HL-60 (cell line): ENCODE data around the gene PRRX1.

Experiments
- GABPA ChIP-seq: IDR thresholded peaks from 2 replicates; pipeline ENCODE4 v1.6.1; 2012; ENCODE audit warnings: low read depth
- POLR2AphosphoS5 ChIP-seq: IDR thresholded peaks from 2 replicates; pipeline ENCODE4 v1.6.1; 2012; ENCODE audit warnings: low read depth
- TF ChIP-seq, protein P1 (sequence below): IDR thresholded peaks from one replicate; pipeline ENCODE4 v1.5.1; 2011; ENCODE audit warnings: low read length, control low read depth, inconsistent platforms; ENCODE audit not compliant: insufficient read depth
- TF ChIP-seq, protein P2 (sequence below): IDR thresholded peaks from 2 replicates; pipeline ENCODE4 v1.6.1; 2012; ENCODE audit warnings: low read depth; ENCODE audit not compliant: insufficient replicate concordance

DNA sequence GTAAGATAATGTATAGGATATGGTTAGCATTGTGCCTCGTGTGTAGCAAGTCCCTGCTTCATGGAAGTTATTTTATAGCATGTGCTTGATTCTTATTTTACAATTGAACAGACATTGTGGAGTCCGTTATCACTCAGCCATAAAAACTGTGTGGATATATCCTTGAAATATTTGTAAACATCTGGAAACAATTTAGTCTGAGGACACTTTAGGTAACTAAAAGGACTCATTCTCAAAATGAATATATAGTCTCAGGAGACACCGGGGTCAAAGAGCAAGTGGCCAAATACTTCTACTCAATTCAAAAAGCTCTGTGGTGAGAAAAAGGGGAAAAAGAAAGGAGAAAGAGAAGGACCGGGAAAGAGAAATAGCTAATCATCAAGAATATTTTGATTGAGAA is 23.7 kb downstream of the PRRX1 start:
- TF ChIP-seq, protein P1, sequence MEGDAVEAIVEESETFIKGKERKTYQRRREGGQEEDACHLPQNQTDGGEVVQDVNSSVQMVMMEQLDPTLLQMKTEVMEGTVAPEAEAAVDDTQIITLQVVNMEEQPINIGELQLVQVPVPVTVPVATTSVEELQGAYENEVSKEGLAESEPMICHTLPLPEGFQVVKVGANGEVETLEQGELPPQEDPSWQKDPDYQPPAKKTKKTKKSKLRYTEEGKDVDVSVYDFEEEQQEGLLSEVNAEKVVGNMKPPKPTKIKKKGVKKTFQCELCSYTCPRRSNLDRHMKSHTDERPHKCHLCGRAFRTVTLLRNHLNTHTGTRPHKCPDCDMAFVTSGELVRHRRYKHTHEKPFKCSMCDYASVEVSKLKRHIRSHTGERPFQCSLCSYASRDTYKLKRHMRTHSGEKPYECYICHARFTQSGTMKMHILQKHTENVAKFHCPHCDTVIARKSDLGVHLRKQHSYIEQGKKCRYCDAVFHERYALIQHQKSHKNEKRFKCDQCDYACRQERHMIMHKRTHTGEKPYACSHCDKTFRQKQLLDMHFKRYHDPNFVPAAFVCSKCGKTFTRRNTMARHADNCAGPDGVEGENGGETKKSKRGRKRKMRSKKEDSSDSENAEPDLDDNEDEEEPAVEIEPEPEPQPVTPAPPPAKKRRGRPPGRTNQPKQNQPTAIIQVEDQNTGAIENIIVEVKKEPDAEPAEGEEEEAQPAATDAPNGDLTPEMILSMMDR = no peak
- TF ChIP-seq GABPA = no peak
- no peak for TF ChIP-seq POLR2AphosphoS5
- TF ChIP-seq, protein P2, sequence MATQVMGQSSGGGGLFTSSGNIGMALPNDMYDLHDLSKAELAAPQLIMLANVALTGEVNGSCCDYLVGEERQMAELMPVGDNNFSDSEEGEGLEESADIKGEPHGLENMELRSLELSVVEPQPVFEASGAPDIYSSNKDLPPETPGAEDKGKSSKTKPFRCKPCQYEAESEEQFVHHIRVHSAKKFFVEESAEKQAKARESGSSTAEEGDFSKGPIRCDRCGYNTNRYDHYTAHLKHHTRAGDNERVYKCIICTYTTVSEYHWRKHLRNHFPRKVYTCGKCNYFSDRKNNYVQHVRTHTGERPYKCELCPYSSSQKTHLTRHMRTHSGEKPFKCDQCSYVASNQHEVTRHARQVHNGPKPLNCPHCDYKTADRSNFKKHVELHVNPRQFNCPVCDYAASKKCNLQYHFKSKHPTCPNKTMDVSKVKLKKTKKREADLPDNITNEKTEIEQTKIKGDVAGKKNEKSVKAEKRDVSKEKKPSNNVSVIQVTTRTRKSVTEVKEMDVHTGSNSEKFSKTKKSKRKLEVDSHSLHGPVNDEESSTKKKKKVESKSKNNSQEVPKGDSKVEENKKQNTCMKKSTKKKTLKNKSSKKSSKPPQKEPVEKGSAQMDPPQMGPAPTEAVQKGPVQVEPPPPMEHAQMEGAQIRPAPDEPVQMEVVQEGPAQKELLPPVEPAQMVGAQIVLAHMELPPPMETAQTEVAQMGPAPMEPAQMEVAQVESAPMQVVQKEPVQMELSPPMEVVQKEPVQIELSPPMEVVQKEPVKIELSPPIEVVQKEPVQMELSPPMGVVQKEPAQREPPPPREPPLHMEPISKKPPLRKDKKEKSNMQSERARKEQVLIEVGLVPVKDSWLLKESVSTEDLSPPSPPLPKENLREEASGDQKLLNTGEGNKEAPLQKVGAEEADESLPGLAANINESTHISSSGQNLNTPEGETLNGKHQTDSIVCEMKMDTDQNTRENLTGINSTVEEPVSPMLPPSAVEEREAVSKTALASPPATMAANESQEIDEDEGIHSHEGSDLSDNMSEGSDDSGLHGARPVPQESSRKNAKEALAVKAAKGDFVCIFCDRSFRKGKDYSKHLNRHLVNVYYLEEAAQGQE = no peak
